GM21515 (cell line): Measurements from ENCODE around the gene SLC24A3.

Source experiments
- ATAC-seq: cut with Tn5 transposase; IDR thresholded peaks from one replicate; pipeline ENCODE4 v1.9.1; 2021; ENCODE audit not compliant: unreplicated experiment

Gene SLC24A3

DNA sequence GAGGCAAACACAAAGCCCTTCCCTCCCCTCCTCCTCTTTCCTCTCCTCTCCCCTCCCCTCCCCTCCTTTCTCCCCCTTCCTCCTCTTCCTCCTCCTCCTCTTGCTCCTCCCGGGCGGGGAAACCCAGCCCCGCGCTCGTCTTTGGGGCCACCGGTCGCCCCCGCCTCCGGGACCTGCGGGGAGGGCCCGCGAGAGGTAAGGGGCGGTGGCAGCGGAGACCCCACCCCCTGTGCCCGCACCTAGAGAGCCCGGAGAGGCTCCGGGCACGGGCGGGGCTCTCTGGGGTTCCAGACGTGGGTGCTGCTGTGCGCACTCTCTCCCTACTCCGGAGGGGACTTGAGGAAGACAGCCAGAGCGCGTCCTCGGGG lies 545.7 kb downstream of the SLC24A3 start, which contains the start of gene RIN2:
RIN2 (plus strand) TSS at position 126 of the 368 bp plus-strand sequence. CDS start 131,344 bp downstream, outside the sequence.
- no peak for ATAC-seq

DNA sequence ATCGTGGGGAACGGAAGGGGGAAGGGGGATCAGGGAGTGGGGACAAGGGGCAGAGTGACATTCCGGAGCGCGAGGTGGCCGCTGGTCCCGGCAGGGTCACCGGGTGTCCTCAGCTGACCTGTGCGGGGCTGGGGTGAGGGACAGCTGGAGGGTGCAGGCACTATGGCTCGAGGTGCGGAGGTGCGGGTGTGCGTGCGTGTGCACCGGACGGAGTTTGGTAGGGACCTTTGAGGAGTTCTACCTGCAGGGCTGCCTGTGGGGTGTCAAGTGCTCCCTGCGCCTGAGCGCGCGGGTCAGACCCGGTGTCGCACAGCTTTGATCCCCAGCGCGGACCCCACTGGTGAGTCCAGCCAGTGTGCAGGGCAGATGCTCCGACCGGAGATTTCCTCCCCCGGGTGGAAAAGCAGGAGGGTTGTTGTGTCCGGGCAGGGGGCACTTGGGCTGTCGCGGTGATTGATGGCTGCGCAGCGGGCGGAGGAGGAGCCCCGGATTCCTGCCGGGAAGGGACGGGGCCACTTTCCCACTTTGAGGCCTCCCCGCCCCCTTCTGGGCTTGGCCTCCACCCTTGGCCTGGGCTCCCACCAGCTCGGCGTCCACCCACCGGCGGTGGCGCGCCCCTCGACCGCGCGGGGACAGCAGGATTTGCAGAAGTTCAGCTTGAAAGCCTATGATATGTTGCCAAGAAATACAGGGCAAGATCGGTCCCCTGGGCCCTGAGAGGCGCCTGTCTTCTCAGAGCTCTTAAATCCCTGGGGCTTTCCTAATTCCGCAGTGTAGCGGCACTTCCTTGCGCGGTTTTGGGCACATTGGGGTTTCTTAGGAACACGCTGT lies 546.3 kb downstream of the SLC24A3 start:
- no peak for ATAC-seq

DNA sequence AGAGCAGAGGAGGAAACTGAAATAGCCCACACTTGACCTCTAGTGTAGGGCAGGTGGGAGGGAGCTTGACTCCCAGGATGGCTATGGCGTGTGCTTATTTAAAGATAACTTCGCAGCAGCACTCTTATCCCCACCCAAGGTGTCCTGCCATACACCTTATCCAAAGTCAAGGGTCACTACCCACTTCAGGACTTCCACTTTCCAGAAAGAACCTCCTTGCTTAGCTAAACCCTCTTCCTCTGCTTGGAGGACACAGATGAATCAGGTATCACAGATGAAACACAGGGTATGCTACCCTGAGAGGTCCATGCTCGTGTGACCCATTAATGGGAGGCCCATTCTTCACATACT lies 547.9 kb downstream of the SLC24A3 start:
- no peak for ATAC-seq

DNA sequence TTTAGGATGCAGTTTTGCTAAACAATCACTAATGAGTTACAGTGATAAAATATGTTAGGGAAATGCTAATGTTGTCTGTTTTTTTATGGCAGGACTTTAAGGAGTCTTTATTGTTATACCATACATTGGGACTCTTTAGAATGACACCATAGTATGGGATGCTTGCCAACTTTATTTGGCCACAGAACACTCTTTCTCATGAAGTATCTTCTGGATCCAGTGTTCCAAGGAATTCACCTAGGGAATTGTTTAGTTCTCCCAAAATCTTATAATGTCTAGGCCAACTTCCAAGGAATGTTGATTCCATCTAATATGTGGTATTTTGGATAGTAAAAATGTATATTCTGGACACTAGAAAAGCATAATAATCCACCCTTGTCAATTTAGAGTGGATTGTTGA lies 548.9 kb downstream of the SLC24A3 start:
- no peak for ATAC-seq

DNA sequence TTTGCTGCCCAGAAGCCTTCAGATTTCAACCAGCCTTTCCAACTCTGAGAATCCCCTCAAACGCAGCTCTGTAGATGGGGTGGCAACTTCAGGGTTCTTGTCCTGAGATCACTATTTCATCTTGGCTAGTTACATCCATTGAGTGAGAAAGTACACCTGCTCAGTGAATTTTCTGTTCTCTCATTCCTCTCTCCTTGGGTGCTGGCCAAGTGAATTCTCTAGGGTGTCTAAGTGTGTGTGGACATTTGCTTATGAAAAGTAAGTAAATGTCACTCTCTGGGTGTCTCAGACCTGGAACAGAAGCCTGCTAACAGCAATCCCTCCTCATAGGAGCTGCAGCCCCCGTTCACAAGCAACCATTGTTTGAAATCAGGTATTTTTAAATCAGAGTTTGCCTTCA lies 549.4 kb downstream of the SLC24A3 start:
- ATAC-seq = no peak

DNA sequence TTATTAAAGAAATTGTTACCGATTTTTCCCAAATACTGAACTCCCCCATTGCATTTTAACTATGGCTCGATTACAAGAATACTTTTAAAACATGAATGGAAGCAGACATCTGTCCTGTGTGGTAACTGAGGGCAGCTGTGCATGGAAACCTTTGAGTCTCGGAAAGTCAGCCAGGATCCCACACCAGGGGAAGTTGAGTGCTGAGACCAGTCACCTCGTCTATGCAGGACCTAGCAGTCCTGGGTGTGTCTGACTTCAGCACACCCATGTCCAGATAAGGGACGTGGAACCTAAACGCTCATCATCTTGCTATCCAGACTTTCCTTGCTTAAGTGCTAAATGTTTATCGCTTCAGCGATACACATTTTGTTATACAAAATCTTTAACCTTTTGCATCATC lies 551.8 kb downstream of the SLC24A3 start:
- no peak for ATAC-seq

DNA sequence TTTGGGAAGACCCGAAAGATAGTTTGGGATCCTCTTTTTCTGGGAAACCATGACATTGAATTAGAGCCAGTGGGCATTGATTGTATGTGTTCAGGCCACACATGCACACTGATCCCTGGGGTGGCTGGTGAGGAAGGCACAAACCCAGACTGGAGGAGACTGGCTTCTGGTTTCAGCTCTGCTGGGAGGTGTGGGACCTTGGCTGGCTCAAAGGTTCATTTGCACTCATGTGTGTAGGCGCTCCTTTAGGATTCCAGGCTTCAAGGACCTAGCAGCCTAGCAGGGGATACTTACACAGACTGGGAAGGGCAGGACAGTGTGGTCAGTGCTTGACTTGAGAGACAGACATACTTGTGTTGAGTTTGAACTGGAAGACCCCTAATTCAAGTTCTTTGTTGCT lies 552.8 kb downstream of the SLC24A3 start:
- no peak for ATAC-seq

DNA sequence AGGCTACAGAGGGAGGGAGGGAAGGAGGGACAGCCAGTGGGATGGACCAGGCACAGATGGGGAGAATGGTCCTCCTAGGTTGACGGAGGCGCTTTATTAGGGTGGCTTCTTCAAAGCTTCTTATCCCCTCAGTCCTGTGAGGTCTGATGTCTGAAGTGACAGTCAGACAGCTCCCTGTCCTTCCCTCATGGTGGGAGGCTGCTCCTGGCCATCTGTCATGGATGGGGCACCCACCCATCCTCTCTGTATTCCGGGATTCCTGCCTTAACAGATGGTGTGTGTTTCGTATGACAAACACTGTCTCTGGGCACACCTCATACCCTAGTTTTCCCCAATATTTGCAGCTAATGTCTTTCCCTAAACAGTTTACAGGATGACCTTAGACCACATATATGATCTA lies 553.5 kb downstream of the SLC24A3 start:
- ATAC-seq = no peak

DNA sequence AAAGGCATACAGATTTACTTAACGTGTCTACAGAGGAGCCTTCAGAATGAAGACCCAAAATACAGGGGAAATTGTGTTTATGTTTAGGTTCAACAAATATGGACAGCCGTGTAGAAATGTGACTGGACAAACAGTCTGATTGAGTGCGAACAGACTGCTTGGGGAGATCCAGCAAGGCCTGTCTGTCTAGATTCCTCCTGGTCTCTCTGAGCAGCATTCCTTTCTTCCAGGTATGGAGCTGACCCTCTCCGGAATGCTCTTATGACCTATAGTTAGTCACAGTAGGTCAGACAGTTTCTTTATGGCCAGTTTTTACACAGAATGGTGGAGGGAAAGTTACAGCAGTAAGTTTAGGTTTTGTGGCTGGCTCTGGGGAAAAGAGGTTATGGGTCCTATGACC lies 554.6 kb downstream of the SLC24A3 start:
- no peak for ATAC-seq

DNA sequence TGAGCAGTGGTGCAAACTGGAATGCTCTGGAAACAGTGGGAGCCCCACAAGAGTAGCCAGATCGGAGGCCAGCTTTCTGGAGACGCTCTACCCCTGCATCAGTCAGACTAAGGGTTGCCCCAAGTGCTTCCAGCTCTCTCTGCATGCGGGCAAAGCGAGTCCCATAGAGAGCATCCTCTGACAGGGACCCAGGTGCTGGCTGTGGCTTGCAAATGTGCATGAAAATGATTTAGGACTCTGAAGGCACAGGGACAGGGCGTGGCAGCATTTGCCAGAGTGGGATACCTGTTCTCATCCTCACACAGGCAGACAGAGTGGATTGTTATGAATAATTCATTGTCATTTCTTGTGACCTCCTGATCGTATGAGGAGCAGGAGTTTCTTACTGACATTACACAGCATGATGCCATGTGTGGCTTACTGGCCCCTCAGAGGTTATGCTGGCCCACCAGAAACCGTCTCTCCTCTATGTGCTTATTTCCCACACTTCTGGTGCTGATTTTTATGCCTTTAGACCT lies 555.9 kb downstream of the SLC24A3 start:
- ATAC-seq = no peak

DNA sequence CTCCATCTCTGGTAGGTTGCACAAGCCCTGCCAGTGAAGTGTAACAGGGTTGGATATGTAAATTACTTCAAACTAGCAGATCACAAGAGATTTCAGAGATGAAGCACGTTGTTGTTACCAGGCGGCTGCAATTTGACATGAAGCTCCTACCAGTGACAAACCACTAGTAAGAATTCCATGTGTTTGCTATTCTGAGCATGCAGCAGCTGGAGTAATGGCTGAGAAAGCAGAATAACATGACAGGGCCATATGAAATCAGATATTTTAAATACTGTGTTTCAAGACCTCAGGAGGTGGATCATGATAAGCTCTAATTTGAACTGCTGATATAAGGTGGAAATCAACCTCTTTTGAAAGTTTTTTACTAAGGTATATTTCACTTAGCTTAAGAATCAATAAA lies 557.1 kb downstream of the SLC24A3 start:
- no peak for ATAC-seq

DNA sequence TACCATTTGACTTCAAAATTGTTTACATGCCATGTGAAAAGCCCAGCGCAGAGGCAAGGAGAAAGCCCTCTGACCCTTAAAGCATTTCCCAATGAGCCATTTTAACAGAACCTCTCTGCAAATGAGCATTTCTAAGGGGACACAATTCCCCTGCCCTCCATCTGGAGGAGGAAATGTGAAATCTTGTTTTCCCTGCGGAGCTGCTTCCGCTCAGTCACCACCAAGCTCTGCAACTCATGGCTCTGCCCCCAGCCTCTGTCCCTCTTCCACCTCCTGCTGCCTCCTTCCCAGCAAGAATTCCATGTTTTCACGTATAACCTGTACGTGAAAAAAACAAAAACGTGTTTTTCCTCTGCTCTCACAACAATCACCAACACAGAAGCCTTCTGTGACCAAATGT lies 557.9 kb downstream of the SLC24A3 start:
- ATAC-seq = no peak

DNA sequence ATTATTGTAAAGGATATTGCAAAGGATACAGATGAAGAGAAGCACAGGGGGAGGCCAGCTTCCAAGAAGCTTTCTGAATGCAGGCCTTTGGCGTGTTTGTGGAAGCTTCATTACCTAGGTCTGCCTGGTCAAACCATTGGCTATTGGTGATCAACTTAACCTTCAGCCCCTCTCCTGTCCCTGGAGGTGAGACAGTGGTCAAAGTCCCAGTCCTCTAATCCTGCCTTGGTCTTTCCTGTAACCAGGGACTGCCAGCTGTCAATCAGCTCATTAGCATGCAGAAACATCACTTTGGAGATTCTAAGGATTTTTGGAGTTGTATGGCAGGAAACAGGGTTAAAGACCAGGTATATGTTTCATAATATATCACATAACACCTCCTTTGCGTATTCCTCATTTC lies 558.6 kb downstream of the SLC24A3 start:
- no peak for ATAC-seq
